HEK293 (cell line): ENCODE results near the gene MFAP1.

Experiments used
- GLIS2 ChIP-seq: fragments of 450-650 bp; formaldehyde crosslinking; IDR thresholded peaks from 2 replicates; pipeline ENCODE4 v1.5.1; 2016; ENCODE audit warnings: missing biosample characterization, missing genetic modification characterization
- SP7 ChIP-seq: fragments of 450-650 bp; formaldehyde crosslinking; IDR thresholded peaks from 2 replicates; pipeline ENCODE4 v1.5.1; 2016; ENCODE audit warnings: missing biosample characterization, missing genetic modification characterization
- YY1 ChIP-seq: fragments of 450-650 bp; formaldehyde crosslinking; IDR thresholded peaks from 2 replicates; pipeline ENCODE4 v1.5.1; 2018; ENCODE audit warnings: missing biosample characterization, missing genetic modification characterization
- ZBTB7A ChIP-seq: fragments of 450-650 bp; formaldehyde crosslinking; IDR thresholded peaks from 2 replicates; pipeline ENCODE4 v1.5.1; 2016; ENCODE audit warnings: low read depth, missing biosample characterization, missing genetic modification characterization
- ZEB2 ChIP-seq: fragments of 450-650 bp; formaldehyde crosslinking; IDR thresholded peaks from 2 replicates; pipeline ENCODE4 v1.5.1; 2016; ENCODE audit warnings: missing biosample characterization, missing genetic modification characterization
- ZNF121 ChIP-seq: fragments of 450-650 bp; formaldehyde crosslinking; IDR thresholded peaks from 2 replicates; pipeline ENCODE4 v1.5.1; 2016; ENCODE audit warnings: missing biosample characterization, missing genetic modification characterization
- ZNF311 ChIP-seq: fragments of 450-650 bp; formaldehyde crosslinking; IDR thresholded peaks from 2 replicates; pipeline ENCODE4 v1.5.1; 2017; ENCODE audit warnings: missing biosample characterization, missing genetic modification characterization, borderline replicate concordance
- ZNF341 ChIP-seq: fragments of 450-650 bp; formaldehyde crosslinking; IDR thresholded peaks from 2 replicates; pipeline ENCODE4; 2016; ENCODE audit warnings: low read depth, missing biosample characterization, missing genetic modification characterization
- ZNF514 ChIP-seq: fragments of 450-650 bp; formaldehyde crosslinking; IDR thresholded peaks from 2 replicates; pipeline ENCODE4 v1.5.1; 2016; ENCODE audit warnings: missing biosample characterization, missing genetic modification characterization
- ZNF707 ChIP-seq: fragments of 450-650 bp; formaldehyde crosslinking; IDR thresholded peaks from 2 replicates; pipeline ENCODE4 v1.5.1; 2016; ENCODE audit warnings: missing biosample characterization, missing genetic modification characterization
- ZNF776 ChIP-seq: fragments of 450-650 bp; formaldehyde crosslinking; IDR thresholded peaks from 2 replicates; pipeline ENCODE4 v1.5.0; 2017; ENCODE audit warnings: missing biosample characterization, missing genetic modification characterization, borderline replicate concordance
- ZNF777 ChIP-seq: fragments of 450-650 bp; formaldehyde crosslinking; IDR thresholded peaks from 2 replicates; pipeline ENCODE4 v1.5.1; 2017; ENCODE audit warnings: missing biosample characterization, missing genetic modification characterization, borderline replicate concordance
- TF ChIP-seq, protein P1 (sequence below): fragments of 450-650 bp; formaldehyde crosslinking; IDR thresholded peaks from 2 replicates; pipeline ENCODE4 v1.5.1; 2016; ENCODE audit warnings: missing biosample characterization, missing genetic modification characterization
- TF ChIP-seq, protein P2 (sequence below): fragments of 450-650 bp; formaldehyde crosslinking; conservative IDR thresholded peaks from 2 replicates; pipeline ENCODE4 v1.5.1; 2016; ENCODE audit warnings: low read depth, missing biosample characterization, missing genetic modification characterization

DNA sequence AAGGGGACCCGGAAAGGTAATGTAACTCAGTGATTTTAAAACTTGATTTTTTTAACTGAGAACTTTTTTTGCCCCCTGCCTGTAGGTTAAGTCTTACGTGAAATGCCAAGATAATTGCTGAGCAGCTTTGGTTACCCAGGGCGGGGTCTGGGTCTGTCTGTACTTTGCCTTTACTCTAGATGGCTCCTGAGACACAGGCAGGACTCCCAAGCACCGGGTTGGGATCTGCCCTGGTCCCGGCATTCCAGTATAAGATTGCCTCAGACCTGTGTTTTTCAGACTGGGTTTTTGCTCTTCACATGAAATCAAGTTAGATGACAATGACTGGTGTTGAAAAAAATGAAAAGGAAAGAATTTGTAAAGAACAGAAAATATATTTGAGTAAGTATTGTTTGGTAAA lies 42.6 kb upstream of the MFAP1 start:
- TF ChIP-seq ZNF777 (tag by site-specific recombination), result no peak
- TF ChIP-seq, protein P1, sequence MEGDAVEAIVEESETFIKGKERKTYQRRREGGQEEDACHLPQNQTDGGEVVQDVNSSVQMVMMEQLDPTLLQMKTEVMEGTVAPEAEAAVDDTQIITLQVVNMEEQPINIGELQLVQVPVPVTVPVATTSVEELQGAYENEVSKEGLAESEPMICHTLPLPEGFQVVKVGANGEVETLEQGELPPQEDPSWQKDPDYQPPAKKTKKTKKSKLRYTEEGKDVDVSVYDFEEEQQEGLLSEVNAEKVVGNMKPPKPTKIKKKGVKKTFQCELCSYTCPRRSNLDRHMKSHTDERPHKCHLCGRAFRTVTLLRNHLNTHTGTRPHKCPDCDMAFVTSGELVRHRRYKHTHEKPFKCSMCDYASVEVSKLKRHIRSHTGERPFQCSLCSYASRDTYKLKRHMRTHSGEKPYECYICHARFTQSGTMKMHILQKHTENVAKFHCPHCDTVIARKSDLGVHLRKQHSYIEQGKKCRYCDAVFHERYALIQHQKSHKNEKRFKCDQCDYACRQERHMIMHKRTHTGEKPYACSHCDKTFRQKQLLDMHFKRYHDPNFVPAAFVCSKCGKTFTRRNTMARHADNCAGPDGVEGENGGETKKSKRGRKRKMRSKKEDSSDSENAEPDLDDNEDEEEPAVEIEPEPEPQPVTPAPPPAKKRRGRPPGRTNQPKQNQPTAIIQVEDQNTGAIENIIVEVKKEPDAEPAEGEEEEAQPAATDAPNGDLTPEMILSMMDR (tag by site-specific recombination), result no peak
- TF ChIP-seq ZNF121, result no peak
- no peak for TF ChIP-seq ZBTB7A (tag by site-specific recombination)
- no peak for TF ChIP-seq ZNF776
- no peak for TF ChIP-seq ZNF707 (tag by site-specific recombination)
- no peak for TF ChIP-seq GLIS2 (tag by site-specific recombination)
- TF ChIP-seq, protein P2, sequence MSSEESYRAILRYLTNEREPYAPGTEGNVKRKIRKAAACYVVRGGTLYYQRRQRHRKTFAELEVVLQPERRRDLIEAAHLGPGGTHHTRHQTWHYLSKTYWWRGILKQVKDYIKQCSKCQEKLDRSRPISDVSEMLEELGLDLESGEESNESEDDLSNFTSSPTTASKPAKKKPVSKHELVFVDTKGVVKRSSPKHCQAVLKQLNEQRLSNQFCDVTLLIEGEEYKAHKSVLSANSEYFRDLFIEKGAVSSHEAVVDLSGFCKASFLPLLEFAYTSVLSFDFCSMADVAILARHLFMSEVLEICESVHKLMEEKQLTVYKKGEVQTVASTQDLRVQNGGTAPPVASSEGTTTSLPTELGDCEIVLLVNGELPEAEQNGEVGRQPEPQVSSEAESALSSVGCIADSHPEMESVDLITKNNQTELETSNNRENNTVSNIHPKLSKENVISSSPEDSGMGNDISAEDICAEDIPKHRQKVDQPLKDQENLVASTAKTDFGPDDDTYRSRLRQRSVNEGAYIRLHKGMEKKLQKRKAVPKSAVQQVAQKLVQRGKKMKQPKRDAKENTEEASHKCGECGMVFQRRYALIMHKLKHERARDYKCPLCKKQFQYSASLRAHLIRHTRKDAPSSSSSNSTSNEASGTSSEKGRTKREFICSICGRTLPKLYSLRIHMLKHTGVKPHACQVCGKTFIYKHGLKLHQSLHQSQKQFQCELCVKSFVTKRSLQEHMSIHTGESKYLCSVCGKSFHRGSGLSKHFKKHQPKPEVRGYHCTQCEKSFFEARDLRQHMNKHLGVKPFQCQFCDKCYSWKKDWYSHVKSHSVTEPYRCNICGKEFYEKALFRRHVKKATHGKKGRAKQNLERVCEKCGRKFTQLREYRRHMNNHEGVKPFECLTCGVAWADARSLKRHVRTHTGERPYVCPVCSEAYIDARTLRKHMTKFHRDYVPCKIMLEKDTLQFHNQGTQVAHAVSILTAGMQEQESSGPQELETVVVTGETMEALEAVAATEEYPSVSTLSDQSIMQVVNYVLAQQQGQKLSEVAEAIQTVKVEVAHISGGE (tag by site-specific recombination), result no peak
- no peak for TF ChIP-seq SP7
- no peak for TF ChIP-seq ZEB2 (tag by site-specific recombination)
- TF ChIP-seq ZNF341 (tag by site-specific recombination), result no peak
- TF ChIP-seq YY1, result no peak
- TF ChIP-seq ZNF514 (tag by site-specific recombination), result no peak
- TF ChIP-seq ZNF311 (tag by site-specific recombination), result no peak
